ENCODE measurements around the gene GNG11. TPM values are rescaled to one million over a fixed set of nuclear protein-coding genes. Genes with fewer than 3 reads are reported as not detected.

GNG11 gene
- total and polyA plus RNA-seq, 5 donors from 2014 or later, result 3.1 TPM; not detected in 4

DNA sequence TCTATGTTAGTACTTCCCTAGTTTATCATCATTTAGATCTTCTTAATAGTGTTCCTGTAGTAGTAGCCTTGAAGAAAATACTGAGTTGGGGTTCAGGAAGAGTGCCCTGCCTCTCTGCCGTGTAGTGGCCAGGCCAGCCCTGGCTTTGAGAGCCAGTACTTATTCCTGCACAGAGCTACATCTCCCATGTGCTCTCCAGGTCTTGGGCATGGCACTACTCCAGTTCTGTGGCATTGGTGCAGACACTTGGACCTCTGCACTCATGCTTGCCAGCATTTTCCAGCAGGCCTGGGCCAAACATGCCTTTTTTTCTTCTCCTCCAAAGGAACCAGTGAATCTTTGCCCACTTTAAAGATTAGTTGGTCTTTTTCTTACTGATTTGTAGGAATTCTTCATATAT lies 5.3 kb downstream of the GNG11 start:
- no peaks in the 10 kb centered on the region for H3K36me3 ChIP-seq (ENCODE audit: control insufficient read depth, insufficient read depth, low read length)
- H3K4me3 Mint-ChIP-seq, result no peak overlapping the region
- no peak overlapping the region for H3K27ac ChIP-seq (ENCODE audit: insufficient read depth, low read length, poor library complexity, severe bottlenecking)
- no peak for DNase-seq
- no peaks in the 10 kb centered on the region for H3K36me3 Mint-ChIP-seq
- H3K9me3 ChIP-seq (ENCODE audit: control insufficient read depth in 2 of 2, low read length in 2 of 2), result no peaks in the 10 kb centered on the region
- H3K27me3 Mint-ChIP-seq, result peaks cover 13% of the 10 kb centered on the region
- H3K27ac Mint-ChIP-seq, result no peak overlapping the region
- no peaks in the 10 kb centered on the region for H3K4me1 ChIP-seq (ENCODE audit: control insufficient read depth, insufficient read depth, low read length, poor library complexity, severe bottlenecking)
- peaks cover 0 to 2% (median 0%) of the 10 kb centered on the region in 7 donors for H3K9me3 Mint-ChIP-seq
- H3K27me3 ChIP-seq (ENCODE audit: control insufficient read depth, insufficient read depth, low read length), result peaks cover 10% of the 10 kb centered on the region
- ATAC-seq (ENCODE audit: low read depth in 2 of 2), result no peak
- H3K4me1 Mint-ChIP-seq, result peaks cover 0 to 5% (median 0%) of the 10 kb centered on the region in 4 donors
- H3K4me3 ChIP-seq (ENCODE audit: low read depth, low read length), result no peak overlapping the region

DNA sequence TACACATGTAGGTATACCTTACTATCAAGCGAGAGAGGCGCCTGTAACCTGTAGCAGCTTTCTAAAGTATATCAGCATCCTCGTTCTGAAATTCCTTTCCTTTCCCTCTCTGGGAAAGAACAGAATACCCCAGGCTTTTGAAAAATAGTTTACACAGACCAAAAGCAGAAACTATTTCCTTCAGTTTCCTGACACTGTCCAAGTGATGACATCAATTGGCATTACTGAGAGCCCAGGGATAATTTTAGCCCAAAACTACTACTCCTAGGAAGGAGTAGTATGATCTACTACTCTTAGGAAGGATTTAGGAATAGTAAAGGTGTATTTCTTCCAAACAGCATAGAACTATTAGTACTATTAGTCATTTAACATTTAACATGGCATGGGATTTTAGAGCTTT lies 6.0 kb downstream of the GNG11 start:
- ATAC-seq (ENCODE audit: low read depth in 2 of 2), result no peak
- peaks cover 9% of the 10 kb centered on the region for H3K27me3 Mint-ChIP-seq
- Histone ChIP-seq H3K27me3 (ENCODE audit: control insufficient read depth, insufficient read depth, low read length) (peaks cover 8% of the 10 kb centered on the region), H3K36me3 (ENCODE audit: control insufficient read depth, insufficient read depth, low read length) (no peaks in the 10 kb centered on the region), H3K4me1 (ENCODE audit: control insufficient read depth, insufficient read depth, low read length, poor library complexity, severe bottlenecking) (no peaks in the 10 kb centered on the region), H3K9me3 (ENCODE audit: control insufficient read depth in 2 of 2, low read length in 2 of 2) (no peaks in the 10 kb centered on the region), H3K27ac (ENCODE audit: insufficient read depth, low read length, poor library complexity, severe bottlenecking) (no peak overlapping the region), H3K4me3 (ENCODE audit: low read depth, low read length) (no peak overlapping the region)
- H3K4me3 Mint-ChIP-seq, result no peak overlapping the region
- peaks cover 0 to 2% (median 0%) of the 10 kb centered on the region in 7 donors for H3K9me3 Mint-ChIP-seq
- H3K4me1 Mint-ChIP-seq, result no peaks in the 10 kb centered on the region
- no peak for DNase-seq
- H3K36me3 Mint-ChIP-seq, result no peaks in the 10 kb centered on the region
- no peak overlapping the region for H3K27ac Mint-ChIP-seq

DNA sequence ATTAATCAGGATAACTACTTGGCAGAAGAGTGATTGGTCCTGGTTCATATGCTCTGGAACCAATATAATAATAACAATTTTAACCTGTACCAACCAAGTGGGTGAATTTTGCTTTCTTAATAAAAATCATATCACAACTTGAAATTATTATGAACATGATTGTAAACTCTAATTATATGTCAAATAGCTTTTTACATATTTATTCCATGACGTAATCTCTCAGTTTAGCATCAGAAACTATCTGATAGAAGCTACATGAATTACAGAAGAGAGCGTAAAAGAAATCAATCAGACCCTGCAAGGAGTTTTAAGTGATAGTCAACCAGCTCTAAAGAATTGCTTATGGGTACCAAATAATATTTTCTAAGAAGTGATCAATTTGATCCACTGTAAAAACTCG lies 10.1 kb downstream of the GNG11 start:
- Mint-ChIP-seq H3K27me3 (peaks cover 8% of the 10 kb centered on the region), H3K36me3 (no peaks in the 10 kb centered on the region), H3K9me3 (peaks cover 0 to 2% (median 0%) of the 10 kb centered on the region in 7 donors), H3K4me3 (no peak overlapping the region), H3K4me1 (no peaks in the 10 kb centered on the region), H3K27ac (no peak overlapping the region)
- H3K4me3 ChIP-seq (ENCODE audit: low read depth, low read length), result no peak overlapping the region
- DNase-seq (no peak), ATAC-seq (ENCODE audit: low read depth in 2 of 2) (no peak)
- H3K9me3 ChIP-seq (ENCODE audit: control insufficient read depth in 2 of 2, low read length in 2 of 2), result no peaks in the 10 kb centered on the region
- no peaks in the 10 kb centered on the region for H3K36me3 ChIP-seq (ENCODE audit: control insufficient read depth, insufficient read depth, low read length)
- H3K27ac ChIP-seq (ENCODE audit: insufficient read depth, low read length, poor library complexity, severe bottlenecking), result no peak overlapping the region
- H3K4me1 ChIP-seq (ENCODE audit: control insufficient read depth, insufficient read depth, low read length, poor library complexity, severe bottlenecking), result no peaks in the 10 kb centered on the region
- H3K27me3 ChIP-seq (ENCODE audit: control insufficient read depth, insufficient read depth, low read length), result no peaks in the 10 kb centered on the region

DNA sequence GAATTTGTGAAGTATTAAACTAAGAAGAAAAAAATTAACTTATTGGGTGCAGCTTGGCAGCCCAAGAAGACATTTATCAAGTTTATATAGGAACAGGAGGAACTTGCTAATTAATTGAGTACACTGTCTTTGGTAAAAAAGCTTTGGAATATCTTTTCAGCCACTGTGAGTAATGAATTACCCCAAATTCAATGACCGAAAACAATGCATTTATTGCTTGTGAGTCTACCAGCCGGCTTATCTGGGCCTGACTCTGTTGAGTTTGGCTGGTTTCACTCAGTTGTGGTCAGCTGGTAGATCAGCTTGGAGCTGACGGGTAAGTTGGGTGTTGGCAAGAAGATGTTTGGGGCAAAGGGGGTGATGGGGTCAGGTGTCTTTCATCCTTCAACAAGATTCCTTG lies 11.6 kb downstream of the GNG11 start:
- no peaks in the 10 kb centered on the region for H3K9me3 ChIP-seq (ENCODE audit: control insufficient read depth in 2 of 2, low read length in 2 of 2)
- Mint-ChIP-seq H3K36me3 (no peaks in the 10 kb centered on the region), H3K27ac (no peak overlapping the region), H3K4me3 (no peak overlapping the region), H3K4me1 (no peaks in the 10 kb centered on the region), H3K27me3 (peaks cover 4% of the 10 kb centered on the region), H3K9me3 (peaks cover 0 to 2% (median 0%) of the 10 kb centered on the region in 7 donors)
- no peaks in the 10 kb centered on the region for H3K27me3 ChIP-seq (ENCODE audit: control insufficient read depth, insufficient read depth, low read length)
- DNase-seq, result no peak
- no peak overlapping the region for H3K4me3 ChIP-seq (ENCODE audit: low read depth, low read length)
- H3K27ac ChIP-seq (ENCODE audit: insufficient read depth, low read length, poor library complexity, severe bottlenecking), result no peak overlapping the region
- H3K36me3 ChIP-seq (ENCODE audit: control insufficient read depth, insufficient read depth, low read length), result no peaks in the 10 kb centered on the region
- ATAC-seq (ENCODE audit: low read depth in 2 of 2), result no peak
- no peaks in the 10 kb centered on the region for H3K4me1 ChIP-seq (ENCODE audit: control insufficient read depth, insufficient read depth, low read length, poor library complexity, severe bottlenecking)

DNA sequence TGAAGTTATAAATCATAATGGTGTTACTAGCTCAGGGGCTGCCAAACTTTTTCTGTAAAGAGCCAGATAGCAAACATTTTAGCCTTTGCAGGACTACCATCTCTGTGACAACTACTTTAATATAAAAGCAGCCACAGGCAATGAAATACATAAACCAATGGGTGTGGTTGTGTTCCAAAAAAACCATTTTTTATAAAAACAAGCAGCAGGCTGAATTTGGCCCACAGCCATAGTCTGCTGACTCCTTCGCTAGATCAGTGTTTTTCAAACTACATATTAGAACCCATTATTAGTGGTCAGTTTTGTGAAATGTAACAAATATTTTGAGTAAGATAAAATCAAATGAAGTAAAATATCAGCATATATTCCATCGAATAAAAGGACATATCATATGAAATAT lies 13.6 kb downstream of the GNG11 start:
- H3K27ac ChIP-seq (ENCODE audit: insufficient read depth, low read length, poor library complexity, severe bottlenecking), result no peak overlapping the region
- H3K4me3 ChIP-seq (ENCODE audit: low read depth, low read length), result no peak overlapping the region
- peaks cover 4% of the 10 kb centered on the region for H3K27me3 Mint-ChIP-seq
- DNase-seq (no peak), ATAC-seq (ENCODE audit: low read depth in 2 of 2) (no peak)
- no peaks in the 10 kb centered on the region for H3K4me1 Mint-ChIP-seq
- no peak overlapping the region for H3K27ac Mint-ChIP-seq
- no peaks in the 10 kb centered on the region for H3K9me3 ChIP-seq (ENCODE audit: control insufficient read depth in 2 of 2, low read length in 2 of 2)
- no peaks in the 10 kb centered on the region for H3K4me1 ChIP-seq (ENCODE audit: control insufficient read depth, insufficient read depth, low read length, poor library complexity, severe bottlenecking)
- H3K9me3 Mint-ChIP-seq, result peaks cover 0 to 5% (median 0%) of the 10 kb centered on the region in 7 donors
- no peak overlapping the region for H3K4me3 Mint-ChIP-seq
- H3K36me3 Mint-ChIP-seq, result no peaks in the 10 kb centered on the region
- H3K27me3 ChIP-seq (ENCODE audit: control insufficient read depth, insufficient read depth, low read length), result no peaks in the 10 kb centered on the region
- H3K36me3 ChIP-seq (ENCODE audit: control insufficient read depth, insufficient read depth, low read length), result no peaks in the 10 kb centered on the region

DNA sequence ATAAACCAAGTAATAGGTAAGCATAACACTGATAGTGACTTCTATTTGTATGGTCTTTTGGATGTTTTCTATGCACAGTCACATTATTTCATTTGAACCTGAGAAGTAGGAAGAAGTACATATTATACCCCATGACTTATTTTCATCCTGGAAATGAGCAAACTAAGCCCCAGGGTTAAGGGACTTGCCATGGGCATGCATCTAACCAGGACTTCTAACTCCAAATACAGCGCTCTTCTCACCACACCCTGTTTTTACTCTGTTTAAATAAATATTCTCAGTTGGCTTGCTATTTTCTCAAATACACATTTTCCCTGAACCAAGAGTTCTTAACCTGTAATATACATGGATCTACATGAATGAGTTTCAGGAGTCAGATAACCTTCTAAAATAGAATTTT lies 16.3 kb downstream of the GNG11 start:
- DNase-seq (no peak), ATAC-seq (ENCODE audit: low read depth in 2 of 2) (no peak)
- no peak overlapping the region for H3K4me3 Mint-ChIP-seq
- no peaks in the 10 kb centered on the region for H3K9me3 ChIP-seq (ENCODE audit: control insufficient read depth in 2 of 2, low read length in 2 of 2)
- peaks cover 0 to 4% (median 0%) of the 10 kb centered on the region in 7 donors for H3K9me3 Mint-ChIP-seq
- H3K27ac Mint-ChIP-seq, result no peak overlapping the region
- no peaks in the 10 kb centered on the region for H3K4me1 ChIP-seq (ENCODE audit: control insufficient read depth, insufficient read depth, low read length, poor library complexity, severe bottlenecking)
- peaks cover 8% of the 10 kb centered on the region for H3K27me3 Mint-ChIP-seq
- H3K4me1 Mint-ChIP-seq, result no peaks in the 10 kb centered on the region
- H3K36me3 ChIP-seq (ENCODE audit: control insufficient read depth, insufficient read depth, low read length), result no peaks in the 10 kb centered on the region
- no peaks in the 10 kb centered on the region for H3K36me3 Mint-ChIP-seq
- no peaks in the 10 kb centered on the region for H3K27me3 ChIP-seq (ENCODE audit: control insufficient read depth, insufficient read depth, low read length)
- H3K27ac ChIP-seq (ENCODE audit: insufficient read depth, low read length, poor library complexity, severe bottlenecking), result no peak overlapping the region
- no peak overlapping the region for H3K4me3 ChIP-seq (ENCODE audit: low read depth, low read length)

DNA sequence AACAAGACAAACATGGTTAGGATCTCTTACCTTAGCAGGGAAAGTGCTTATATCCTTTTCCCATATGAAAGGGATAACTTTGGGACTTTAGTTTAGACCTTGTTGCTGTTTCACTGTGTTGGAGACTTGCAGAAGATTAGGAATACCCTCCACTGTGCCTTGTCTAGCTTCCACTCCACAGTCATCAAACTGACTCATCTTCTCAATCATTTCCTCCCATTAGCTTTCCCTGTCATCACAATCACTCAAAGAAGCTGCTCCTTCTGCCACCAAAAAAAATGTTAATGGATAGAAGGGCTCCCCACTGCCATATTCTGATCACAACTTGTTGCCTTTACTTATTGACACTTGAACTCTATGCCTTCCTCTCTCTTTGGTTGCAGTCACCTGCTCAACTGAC lies 16.8 kb downstream of the GNG11 start:
- H3K4me1 ChIP-seq (ENCODE audit: control insufficient read depth, insufficient read depth, low read length, poor library complexity, severe bottlenecking), result no peaks in the 10 kb centered on the region
- H3K36me3 Mint-ChIP-seq, result no peaks in the 10 kb centered on the region
- H3K36me3 ChIP-seq (ENCODE audit: control insufficient read depth, insufficient read depth, low read length), result no peaks in the 10 kb centered on the region
- no peak for ATAC-seq (ENCODE audit: low read depth in 2 of 2)
- peaks cover 0 to 6% (median 0%) of the 10 kb centered on the region in 7 donors for H3K9me3 Mint-ChIP-seq
- H3K27ac Mint-ChIP-seq, result no peak overlapping the region
- no peak overlapping the region for H3K27ac ChIP-seq (ENCODE audit: insufficient read depth, low read length, poor library complexity, severe bottlenecking)
- no peak overlapping the region for H3K4me3 Mint-ChIP-seq
- DNase-seq, result no peak
- H3K27me3 ChIP-seq (ENCODE audit: control insufficient read depth, insufficient read depth, low read length), result no peaks in the 10 kb centered on the region
- H3K9me3 ChIP-seq (ENCODE audit: control insufficient read depth in 2 of 2, low read length in 2 of 2), result no peaks in the 10 kb centered on the region
- H3K4me1 Mint-ChIP-seq, result no peaks in the 10 kb centered on the region
- no peak overlapping the region for H3K4me3 ChIP-seq (ENCODE audit: low read depth, low read length)
- H3K27me3 Mint-ChIP-seq, result peaks cover 6% of the 10 kb centered on the region

DNA sequence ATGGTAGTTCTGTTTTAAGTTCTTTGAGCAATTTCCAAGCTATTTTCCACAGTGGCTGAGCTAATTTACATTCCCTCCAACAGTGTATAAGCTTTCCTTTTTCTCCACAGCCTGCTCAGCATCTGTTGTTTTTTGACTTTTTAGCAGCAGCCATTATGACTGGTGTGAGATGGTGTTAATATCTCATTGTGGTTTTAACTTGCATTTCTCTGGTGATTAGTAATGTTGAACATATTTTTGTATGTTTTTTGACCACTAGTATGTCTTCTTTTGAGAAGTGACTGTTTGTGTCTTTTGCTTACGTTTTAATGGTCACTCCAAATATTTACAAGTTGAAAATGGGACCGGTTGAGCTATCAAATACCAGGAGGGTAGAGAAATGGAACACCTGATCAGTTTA lies 20.4 kb downstream of the GNG11 start:
- Histone ChIP-seq H3K9me3 (ENCODE audit: control insufficient read depth in 2 of 2, low read length in 2 of 2) (no peaks in the 10 kb centered on the region), H3K4me3 (ENCODE audit: low read depth, low read length) (no peak overlapping the region), H3K36me3 (ENCODE audit: control insufficient read depth, insufficient read depth, low read length) (no peaks in the 10 kb centered on the region), H3K27ac (ENCODE audit: insufficient read depth, low read length, poor library complexity, severe bottlenecking) (no peak overlapping the region), H3K27me3 (ENCODE audit: control insufficient read depth, insufficient read depth, low read length) (peaks cover 2% of the 10 kb centered on the region), H3K4me1 (ENCODE audit: control insufficient read depth, insufficient read depth, low read length, poor library complexity, severe bottlenecking) (no peaks in the 10 kb centered on the region)
- H3K4me3 Mint-ChIP-seq, result no peak overlapping the region
- H3K4me1 Mint-ChIP-seq, result no peaks in the 10 kb centered on the region
- H3K36me3 Mint-ChIP-seq, result no peaks in the 10 kb centered on the region
- no peak for DNase-seq
- no peak for ATAC-seq (ENCODE audit: low read depth in 2 of 2)
- peaks cover 0 to 8% (median 0%) of the 10 kb centered on the region in 7 donors for H3K9me3 Mint-ChIP-seq
- no peak overlapping the region for H3K27ac Mint-ChIP-seq
- H3K27me3 Mint-ChIP-seq, result peaks cover 6% of the 10 kb centered on the region

All from CD4-positive, CD25-positive, alpha-beta regulatory T cell (primary cell).